ENCODE measurements around the gene PRR35. TPM values are rescaled to one million over a fixed set of nuclear protein-coding genes. Genes with fewer than 3 reads are reported as not detected.

Gene PRR35
- total RNA-seq, 1 donor from 2014 or later, result not detected

- intact Hi-C loops (cut with DNase I), result no loop called here
- no peak for DNase-seq (ENCODE audit: missing footprints)
- ATAC-seq, result no peak
Observed at GRCh38 chr16:574021-574760, 14.0 kb downstream of the PRR35 start.

- intact Hi-C loops (cut with DNase I), result no loop called here
- ATAC-seq (no peak), DNase-seq (ENCODE audit: missing footprints) (no peak)
Observed at GRCh38 chr16:575354-576196, 15.4 kb downstream of the PRR35 start.

GRCh38 chr16:576197-576822 is 16.1 kb downstream of the PRR35 start:
- DNase-seq (ENCODE audit: missing footprints), result no peak
- intact Hi-C loops (cut with DNase I), result no loop called here
- no peak for ATAC-seq

GRCh38 chr16:576823-577201 is 16.6 kb downstream of the PRR35 start:
- intact Hi-C loops (cut with DNase I), result no loop called here
- no peak for DNase-seq (ENCODE audit: missing footprints)
- ATAC-seq, result no peak

GRCh38 chr16:577796-578195 is 17.6 kb downstream of the PRR35 start:
- ATAC-seq (no peak), DNase-seq (ENCODE audit: missing footprints) (no peak)
- intact Hi-C loops (cut with DNase I), result no loop called here

- ATAC-seq (no peak), DNase-seq (ENCODE audit: missing footprints) (no peak)
- intact Hi-C loops (cut with DNase I), result no loop called here
Observed at GRCh38 chr16:578232-578869, 18.2 kb downstream of the PRR35 start.

GRCh38 chr16:578870-579405 is 18.7 kb downstream of the PRR35 start:
- peak; percentile 89 for ATAC-seq
- intact Hi-C loops (cut with DNase I), result no loop called here
- peak; percentile 89 for DNase-seq (ENCODE audit: missing footprints)

- intact Hi-C loops (cut with DNase I), result no loop called here
- no peak for ATAC-seq
- no peak for DNase-seq (ENCODE audit: missing footprints)
Observed at GRCh38 chr16:580141-580945, 20.1 kb downstream of the PRR35 start.

GRCh38 chr16:580946-581498 is 20.8 kb downstream of the PRR35 start:
- intact Hi-C loops (cut with DNase I), result no loop called here

GRCh38 chr16:582218-582613 is 22.0 kb downstream of the PRR35 start:
- intact Hi-C loops (cut with DNase I), result no loop called here
- DNase-seq (ENCODE audit: missing footprints) (no peak), ATAC-seq (no peak)

More at GRCh38 chr16:580946-581498, 20.8 kb downstream of the PRR35 start:
- DNase-seq (ENCODE audit: missing footprints) (no peak), ATAC-seq (no peak)

- intact Hi-C loops (cut with DNase I), result no loop called here
Observed at GRCh38 chr16:582614-583331, 22.6 kb downstream of the PRR35 start.

GRCh38 chr16:583470-583814 is 23.2 kb downstream of the PRR35 start:
- ATAC-seq (no peak), DNase-seq (ENCODE audit: missing footprints) (no peak)
- intact Hi-C loops (cut with DNase I), result no loop called here

More at GRCh38 chr16:582614-583331, 22.6 kb downstream of the PRR35 start:
- DNase-seq (ENCODE audit: missing footprints) (no peak), ATAC-seq (no peak)

GRCh38 chr16:583815-584591 is 23.8 kb downstream of the PRR35 start:
- intact Hi-C loops (cut with DNase I), result no loop called here
- ATAC-seq (no peak), DNase-seq (ENCODE audit: missing footprints) (no peak)

- no peak for DNase-seq (ENCODE audit: missing footprints)
- no peak for ATAC-seq
- intact Hi-C loops (cut with DNase I), result loop anchor here (5.0 kb wide), 1 partner anchor 77 kb away; no protein-coding TSS in a partner anchor
Observed at GRCh38 chr16:585351-585750, 25.2 kb downstream of the PRR35 start.

- ATAC-seq (no peak), DNase-seq (ENCODE audit: missing footprints) (no peak)
- intact Hi-C loops (cut with DNase I), result loop anchor here (5.0 kb wide), 1 partner anchor 76 kb away; no protein-coding TSS in a partner anchor
Observed at GRCh38 chr16:586047-586644, 26.0 kb downstream of the PRR35 start.

Data from Right ventricle myocardium inferior (tissue), 1 donor.